GM18868 (cell line): ENCODE data around the gene ZNF613.
"Not testable (repeated sequence)": the region's sequence is repeated elsewhere in the genome, so short reads cannot be mapped to it uniquely, and the experiment has no call there.

Source experiments
- ATAC-seq: cut with Tn5 transposase; IDR thresholded peaks from one replicate; pipeline ENCODE4 v1.9.1; 2021; ENCODE audit warnings: mild to moderate bottlenecking, moderate library complexity; ENCODE audit not compliant: unreplicated experiment

Gene ZNF613

GRCh38 chr19:51938936-51939335 is 11.7 kb downstream of the ZNF613 start:
- no peak for ATAC-seq

GRCh38 chr19:51944798-51945552 is 17.7 kb downstream of the ZNF613 start:
- ATAC-seq, result no peak

- no peak for ATAC-seq
Measured at GRCh38 chr19:51946602-51947001, 19.3 kb downstream of the ZNF613 start.

GRCh38 chr19:51948975-51949374 is 21.7 kb downstream of the ZNF613 start:
- no peak for ATAC-seq

- ATAC-seq, result not testable (repeated sequence)
Measured at GRCh38 chr19:51957846-51958245, 30.6 kb downstream of the ZNF613 start.

GRCh38 chr19:51959791-51960190 is 32.5 kb downstream of the ZNF613 start:
- ATAC-seq, result no peak

GRCh38 chr19:51960621-51961233 is 33.5 kb downstream of the ZNF613 start:
- not testable (repeated sequence) for ATAC-seq

- ATAC-seq, result no peak
Measured at GRCh38 chr19:51965583-51965982, 38.3 kb downstream of the ZNF613 start.

GRCh38 chr19:51970718-51971117 is 43.4 kb downstream of the ZNF613 start:
- no peak for ATAC-seq

- no peak for ATAC-seq
Measured at GRCh38 chr19:51971624-51972023, 44.4 kb downstream of the ZNF613 start.

- ATAC-seq, result not testable (repeated sequence)
Measured at GRCh38 chr19:51975787-51976186, 48.5 kb downstream of the ZNF613 start.

GRCh38 chr19:51976852-51977251 is 49.6 kb downstream of the ZNF613 start:
- no peak for ATAC-seq

- ATAC-seq, result no peak
Measured at GRCh38 chr19:51977346-51977745, 50.1 kb downstream of the ZNF613 start.

GRCh38 chr19:51978882-51979281 is 51.6 kb downstream of the ZNF613 start:
- no peak for ATAC-seq

GRCh38 chr19:51980116-51980736 is 53.0 kb downstream of the ZNF613 start:
- no peak for ATAC-seq

GRCh38 chr19:51980926-51981325 is 53.7 kb downstream of the ZNF613 start:
- ATAC-seq, result not testable (repeated sequence)

- no peak for ATAC-seq
Measured at GRCh38 chr19:51983361-51983760, 56.1 kb downstream of the ZNF613 start.

- ATAC-seq, result peak; percentile 70
Measured at GRCh38 chr19:51986309-51987291, 59.3 kb downstream of the ZNF613 start, which contains the start of gene ZNF350. ZNF350 (minus strand) TSS chr19:51986840; CDS start chr19:51974360, 12,480 bp downstream.

- ATAC-seq, result no peak
Measured at GRCh38 chr19:51993422-51993821, 66.2 kb downstream of the ZNF613 start.

GRCh38 chr19:51994048-51994644 is 66.9 kb downstream of the ZNF613 start:
- ATAC-seq, result no peak
